GM12892 (cell line): Measurements from ENCODE around the gene ALS2.

Experiments
- DNase-seq: peaks from one replicate; pipeline ENCODE4 v3.0.0; 2011; ENCODE audit not compliant: insufficient read length
- FAIRE-seq: peaks from 2 replicates; lab custom pipeline; 2011; peaks lifted over from hg19 to GRCh38; lab: Jason Lieb, UNC
- POLR2A ChIP-seq: IDR thresholded peaks from 2 replicates; pipeline ENCODE4 v1.6.1; 2011; ENCODE audit warnings: low read depth, low read length, control low read depth
- POLR2AphosphoS5 ChIP-seq: IDR thresholded peaks from 2 replicates; pipeline ENCODE4 v1.6.1; 2011; ENCODE audit warnings: low read depth, low read length, control low read depth
- TAF1 ChIP-seq: IDR thresholded peaks from 2 replicates; pipeline ENCODE4 v1.6.1; 2011; ENCODE audit warnings: low read depth, mild to moderate bottlenecking, control low read depth, low read length, borderline replicate concordance

Gene ALS2

DNA sequence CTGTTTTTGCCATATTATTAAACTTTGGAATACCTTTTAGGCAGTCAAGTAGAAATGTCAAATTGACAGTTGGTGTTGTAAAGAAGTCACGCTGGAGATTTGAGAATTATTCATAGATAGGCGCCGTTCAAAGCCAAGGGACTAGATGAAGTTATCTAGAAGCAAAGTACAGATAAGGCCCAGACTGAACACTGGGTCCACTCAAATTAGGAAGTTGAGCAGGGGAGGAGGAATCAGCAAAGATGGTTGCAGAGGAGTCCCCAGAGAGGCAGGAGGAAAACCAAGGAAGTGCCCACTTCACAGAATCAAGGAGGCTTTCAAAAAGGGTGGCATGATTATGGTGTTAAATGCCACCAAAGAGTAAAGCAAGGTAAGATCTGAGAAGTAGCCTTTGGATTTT is 9.6 kb upstream of the ALS2 start:
- FAIRE-seq (no peak), DNase-seq (no peak)
- TF ChIP-seq POLR2AphosphoS5 (no peak), TAF1 (no peak), POLR2A (no peak)

DNA sequence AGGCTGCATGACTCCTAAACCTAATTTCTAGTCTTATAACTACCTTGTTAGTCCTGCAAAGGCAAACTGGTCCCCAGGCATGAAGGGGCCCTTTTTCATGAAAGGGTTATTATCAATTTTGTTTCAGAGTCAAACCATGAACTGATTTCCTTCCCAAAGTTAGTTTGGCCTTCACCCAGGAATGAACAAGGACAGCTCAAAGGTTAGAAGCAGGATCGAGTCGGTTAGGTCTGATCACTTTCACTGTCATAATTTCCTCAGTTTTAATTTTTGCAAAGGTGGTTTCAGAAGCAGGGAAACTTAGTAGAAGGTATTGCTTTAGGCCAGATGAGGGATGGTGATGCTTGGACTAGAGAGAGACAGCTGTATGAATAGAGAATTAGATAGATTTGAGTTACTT is 8.7 kb upstream of the ALS2 start:
- no peak for TF ChIP-seq POLR2A
- no peak for TF ChIP-seq POLR2AphosphoS5
- TF ChIP-seq TAF1: no peak
- no peak for DNase-seq
- no peak for FAIRE-seq

DNA sequence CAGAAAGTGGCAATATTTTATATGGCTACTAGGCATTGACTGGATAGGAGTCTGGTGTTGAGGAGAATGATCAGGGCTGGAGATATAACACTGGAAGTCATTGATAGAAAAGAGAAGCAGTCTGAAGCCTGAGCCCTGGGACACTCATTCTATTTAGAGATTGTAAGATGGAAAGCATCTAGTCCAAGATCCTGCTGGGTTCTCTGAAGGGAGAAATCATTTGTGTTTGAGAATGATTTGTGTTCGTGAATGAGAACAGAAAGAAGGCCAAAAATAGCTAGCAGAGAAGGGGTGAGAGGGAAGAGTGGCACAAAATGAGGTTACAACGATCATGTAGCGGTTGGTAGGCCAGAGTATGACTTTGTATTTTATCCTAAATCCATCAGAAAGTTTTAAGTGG is 7.6 kb upstream of the ALS2 start:
- FAIRE-seq (no peak), DNase-seq (no peak)
- TF ChIP-seq TAF1 (no peak), POLR2AphosphoS5 (no peak), POLR2A (no peak)

DNA sequence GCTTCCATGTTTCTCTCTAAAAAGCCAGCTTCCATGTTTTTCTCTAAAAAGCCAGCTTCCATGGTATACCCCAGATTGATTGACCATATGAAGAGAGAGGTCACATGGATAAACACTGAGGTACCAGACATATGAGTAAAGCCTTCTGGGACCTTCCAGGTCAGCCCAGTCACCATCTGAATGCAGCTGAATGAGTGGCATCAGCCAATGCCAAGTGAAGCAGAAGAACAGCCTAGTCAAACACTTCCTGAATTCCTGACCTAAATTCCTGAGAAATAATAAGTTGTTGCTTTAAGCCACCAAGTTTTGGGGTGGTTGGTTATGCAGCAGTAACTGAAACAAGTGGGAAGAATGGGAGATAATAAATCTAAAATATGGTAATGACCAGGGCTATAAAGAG is 5.7 kb upstream of the ALS2 start:
- DNase-seq (no peak), FAIRE-seq (no peak)
- no peak for TF ChIP-seq TAF1
- TF ChIP-seq POLR2AphosphoS5: no peak
- no peak for TF ChIP-seq POLR2A

DNA sequence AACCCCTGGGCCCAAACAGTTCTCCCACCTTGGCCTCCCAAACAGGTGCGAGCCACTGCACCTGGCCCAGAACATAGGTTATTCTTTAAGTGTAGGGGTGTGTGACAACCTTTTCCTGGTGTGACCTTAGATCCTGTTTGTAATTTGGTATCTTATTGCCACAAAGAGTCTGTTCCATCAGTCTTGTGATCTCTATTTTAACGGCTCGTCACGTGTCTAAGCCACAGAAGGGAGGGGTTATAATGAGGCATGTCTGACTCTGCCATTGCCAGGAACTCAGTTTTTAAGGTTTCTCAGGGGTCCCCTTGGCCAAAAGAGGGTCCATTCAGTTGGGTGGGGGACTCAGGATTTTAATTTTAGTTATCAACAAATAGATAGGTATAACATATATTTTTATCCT is 4.4 kb upstream of the ALS2 start:
- no peak for TF ChIP-seq POLR2AphosphoS5
- no peak for TF ChIP-seq TAF1
- no peak for TF ChIP-seq POLR2A
- FAIRE-seq (no peak), DNase-seq (no peak)

DNA sequence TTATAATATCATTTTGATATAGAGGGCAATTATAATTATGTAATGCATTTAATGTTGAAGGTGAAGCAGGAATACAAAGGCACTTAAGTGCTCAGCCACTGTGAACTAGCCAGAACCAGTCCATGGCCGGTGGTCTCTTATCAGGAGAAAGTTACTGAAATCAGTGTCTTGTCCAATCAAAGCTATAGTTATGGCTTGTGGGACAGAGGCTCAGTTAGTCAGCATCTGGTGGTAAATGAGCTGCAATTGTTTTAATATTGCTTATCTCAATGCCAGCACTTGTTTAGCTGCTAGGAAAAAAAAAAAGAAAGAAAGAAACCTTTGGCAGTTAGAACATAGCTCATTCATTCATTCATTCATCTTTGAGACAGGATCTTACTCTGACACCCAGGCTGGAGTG is 3.8 kb upstream of the ALS2 start:
- FAIRE-seq (no peak), DNase-seq (no peak)
- TF ChIP-seq POLR2A (no peak), POLR2AphosphoS5 (no peak), TAF1 (no peak)

DNA sequence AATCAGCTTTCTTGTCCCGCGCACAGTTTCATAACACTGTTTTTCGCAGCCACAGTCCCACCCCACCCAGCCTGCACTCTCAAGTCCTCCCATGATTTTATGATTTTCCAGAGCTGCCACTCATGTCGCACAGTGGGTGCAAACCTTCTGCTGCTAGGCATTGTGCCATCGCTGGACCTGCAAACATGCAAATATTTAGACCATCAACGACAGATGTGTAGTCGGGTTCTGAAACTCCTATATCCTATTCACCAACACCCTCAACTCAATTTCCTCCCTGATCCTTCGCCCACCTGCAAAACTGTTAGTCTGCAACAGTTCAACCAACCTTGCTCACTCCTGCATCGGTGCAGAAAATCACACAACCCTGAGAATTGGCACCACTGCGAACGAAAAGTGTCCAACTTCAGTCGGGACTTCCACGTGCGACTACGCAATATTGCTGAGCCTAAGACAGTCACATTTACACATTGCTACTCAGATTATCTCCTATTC is 871 bp upstream of the ALS2 start:
- TF ChIP-seq POLR2A (no peak), TAF1 (no peak), POLR2AphosphoS5 (no peak)
- FAIRE-seq: peak; percentile 50
- DNase-seq: no peak

DNA sequence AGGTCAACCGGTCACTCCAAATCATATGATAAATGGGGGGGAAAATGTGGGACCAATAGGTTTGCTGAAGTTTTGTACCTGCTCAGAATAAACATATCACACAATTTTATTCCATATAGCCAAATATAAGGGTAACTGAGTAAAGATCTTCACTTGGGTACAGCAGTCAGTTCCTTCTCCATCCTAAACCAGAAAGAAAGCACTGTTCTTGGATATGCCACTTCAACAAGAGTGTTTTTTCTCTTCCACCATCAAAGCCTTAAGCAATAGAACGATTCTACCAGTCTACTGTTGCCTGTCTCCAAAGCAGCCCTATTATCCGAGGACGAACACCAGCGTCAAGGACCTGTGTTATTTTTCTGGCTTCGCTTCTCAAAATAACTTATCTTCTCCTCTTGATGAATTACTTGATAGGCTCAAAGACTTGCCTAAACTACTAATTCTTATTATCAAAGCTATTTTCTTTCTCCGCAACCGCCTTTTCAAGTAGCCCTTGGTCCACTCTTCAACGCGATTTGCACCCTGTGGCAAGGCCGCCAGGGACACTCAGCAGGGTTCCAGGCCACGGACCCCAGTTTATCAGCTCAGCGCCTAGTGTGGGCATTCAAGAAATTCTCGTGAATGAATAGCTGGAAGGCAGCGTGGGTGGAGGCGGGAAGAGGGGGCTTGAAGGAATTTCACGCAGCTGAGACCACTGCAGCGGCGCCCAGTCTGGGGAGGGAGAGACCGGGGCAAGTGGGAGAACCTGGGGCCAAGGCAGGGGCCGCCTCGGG is 646 bp downstream of the ALS2 start:
- DNase-seq: no peak
- peak; percentile 66 for FAIRE-seq
- TF ChIP-seq TAF1: no peak
- no peak for TF ChIP-seq POLR2AphosphoS5
- no peak for TF ChIP-seq POLR2A

DNA sequence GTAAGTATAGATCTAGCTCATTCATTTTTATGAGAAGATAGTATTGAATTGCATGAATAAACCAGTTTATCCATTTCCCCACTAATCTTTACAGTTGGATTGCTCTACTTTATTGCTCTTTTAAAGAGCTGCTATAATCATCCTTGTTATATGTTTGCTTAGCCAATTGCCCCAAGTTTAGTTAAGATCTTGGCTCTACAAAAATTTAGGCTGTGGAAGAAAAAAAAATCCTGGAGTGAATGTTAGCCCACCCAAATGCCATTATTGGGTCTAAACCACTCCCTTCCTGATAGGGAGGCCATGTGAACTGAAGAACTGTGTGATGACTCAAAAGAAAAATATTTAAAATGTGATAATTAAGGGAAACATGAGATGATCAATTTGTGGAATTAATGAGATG is 2.9 kb downstream of the ALS2 start:
- FAIRE-seq (no peak), DNase-seq (no peak)
- TF ChIP-seq POLR2AphosphoS5 (no peak), POLR2A (no peak), TAF1 (no peak)

DNA sequence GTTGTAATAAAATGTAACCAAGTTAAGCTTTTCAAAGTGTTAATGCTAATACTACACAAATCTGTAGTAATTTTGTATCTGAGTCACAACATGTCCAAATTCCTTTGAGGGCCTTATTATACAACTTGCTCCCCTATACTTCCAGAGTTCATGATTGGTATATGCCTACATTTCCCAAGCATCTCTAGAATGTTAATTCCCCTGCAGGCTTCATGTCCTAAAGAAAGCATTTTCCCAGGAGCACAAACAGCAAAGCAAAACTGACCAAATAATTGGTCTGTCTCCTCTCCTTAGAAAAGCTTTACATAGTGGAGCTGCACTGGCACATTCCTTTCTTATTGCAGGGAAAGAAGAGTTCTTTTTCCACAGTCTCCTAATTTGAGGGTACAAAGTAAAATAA is 3.7 kb downstream of the ALS2 start:
- FAIRE-seq: no peak
- DNase-seq: no peak
- TF ChIP-seq TAF1: no peak
- TF ChIP-seq POLR2A: no peak
- no peak for TF ChIP-seq POLR2AphosphoS5

DNA sequence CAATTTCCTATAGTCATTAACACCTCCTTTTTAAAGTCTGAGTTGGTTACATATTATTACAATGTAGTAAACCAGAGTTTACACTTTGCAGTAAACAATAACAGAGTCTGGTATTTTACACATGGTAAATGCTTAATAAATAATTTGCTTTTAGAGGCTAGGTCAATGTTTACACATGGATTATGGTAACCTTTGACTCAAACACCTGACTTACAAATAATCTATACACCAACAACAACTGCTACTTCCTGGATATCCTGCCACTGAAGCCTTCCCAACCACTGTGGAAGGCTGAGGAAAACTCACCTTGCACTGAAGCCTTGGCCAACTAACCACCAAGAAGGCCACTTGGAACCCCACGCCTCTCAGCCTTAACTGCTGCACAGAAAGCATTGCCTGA is 5.4 kb downstream of the ALS2 start:
- FAIRE-seq (no peak), DNase-seq (no peak)
- TF ChIP-seq POLR2A (no peak), TAF1 (no peak), POLR2AphosphoS5 (no peak)

DNA sequence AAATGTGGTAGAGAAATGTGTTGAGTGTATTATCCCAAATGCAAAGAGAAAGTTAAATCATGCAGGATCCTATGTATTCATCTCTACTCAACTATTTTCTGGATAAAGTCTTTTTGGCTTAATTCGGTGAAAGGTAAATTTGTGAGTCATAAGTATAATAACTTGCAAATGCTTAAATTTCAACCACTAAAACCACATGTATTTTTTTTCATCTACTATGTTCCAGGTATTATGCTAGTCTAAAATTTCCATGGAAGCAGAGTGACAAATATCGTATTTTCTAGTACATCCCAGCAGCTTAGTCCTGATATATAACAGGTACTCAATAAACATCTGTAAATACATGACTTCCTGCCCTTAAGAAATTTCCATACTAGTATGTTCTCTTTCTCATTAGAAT is 6.2 kb downstream of the ALS2 start:
- no peak for TF ChIP-seq POLR2A
- TF ChIP-seq TAF1: no peak
- no peak for DNase-seq
- FAIRE-seq: no peak

DNA sequence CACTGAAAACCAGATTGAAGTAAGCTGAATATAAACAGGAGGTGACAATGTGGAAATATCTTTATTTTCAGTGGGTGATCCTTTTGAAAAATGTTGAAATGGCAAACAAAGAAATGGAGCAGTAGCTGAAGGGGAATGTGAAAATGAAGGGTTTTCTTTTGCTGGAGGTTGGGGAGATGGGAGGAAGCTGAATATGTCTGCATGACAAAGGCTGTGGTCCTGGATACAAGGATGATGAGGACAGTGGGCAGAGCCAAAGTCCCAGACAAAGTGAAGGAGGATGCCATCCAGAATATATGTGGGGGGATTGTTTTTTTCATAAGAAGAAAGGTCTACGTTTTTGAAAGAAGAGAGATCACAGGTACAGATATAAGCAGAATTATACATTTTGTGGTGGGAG is 6.7 kb downstream of the ALS2 start:
- FAIRE-seq (no peak), DNase-seq (no peak)
- TF ChIP-seq POLR2A (no peak), POLR2AphosphoS5 (no peak), TAF1 (no peak)
